Stimulated activated CD4-positive, alpha-beta T cell treated with anti-CD3 and anti-CD28 coated beads, Interleukin-2, amount 100 ng/mL, for 24 hours (primary cell): ENCODE measurements around the gene ALS2.
A peak's percentile ranks its signal among the peaks of the same experiment; 100 is the strongest.
"Not testable (repeated sequence)": the region's sequence is repeated elsewhere in the genome, so short reads cannot be mapped to it uniquely, and the experiment has no call there.

Experiments
- DNase-seq, 2 donors: peaks; one replicate each; pipeline ENCODE4 v3.0.0-alpha.2; 2020

The ALS2 gene

DNA sequence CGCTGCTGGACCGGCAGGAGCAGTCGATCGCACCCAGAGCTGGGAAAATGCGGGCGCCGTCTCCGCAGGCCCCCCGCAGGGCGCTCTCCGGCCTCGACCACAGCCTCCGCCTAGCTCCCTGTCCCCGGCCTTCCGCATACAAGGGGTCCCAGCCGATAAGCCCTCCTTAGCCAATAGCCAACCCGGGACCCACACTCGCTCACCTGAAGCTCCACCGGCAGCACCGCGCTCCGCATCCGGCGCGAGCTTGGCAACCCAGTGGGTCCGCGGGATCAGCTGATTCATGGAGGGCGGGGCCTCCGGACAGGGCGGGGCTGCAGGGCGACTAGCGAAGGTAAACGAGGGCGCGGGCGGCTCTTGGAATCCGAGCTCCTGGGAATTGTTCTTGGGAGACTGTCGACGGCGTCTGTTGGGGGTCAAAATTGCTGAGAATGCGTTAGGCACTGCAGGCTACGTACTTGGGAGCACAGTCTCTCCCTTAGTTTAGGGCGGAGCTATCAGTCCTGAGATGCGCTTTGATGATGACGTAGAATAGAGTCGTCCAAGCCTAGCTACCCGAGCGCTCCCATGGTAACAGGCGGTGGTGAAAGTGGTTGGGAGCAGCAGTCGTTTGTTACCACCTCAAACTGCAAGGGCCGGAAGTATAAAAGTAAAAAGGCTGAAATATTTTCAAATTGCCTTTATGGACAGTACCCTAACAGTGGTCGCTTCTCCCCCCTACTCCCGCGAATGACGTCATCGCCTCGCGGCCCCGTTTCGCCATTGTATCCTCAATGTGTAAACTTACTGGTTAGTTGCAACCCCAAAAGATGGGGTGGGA lies at the start of gene ALS2:
Gene ALS2, minus strand, starts transcription at position 260 of the 820 bp plus-strand sequence. CDS start 12,048 bp downstream, outside the sequence.
- DNase-seq, result peak; percentile 95 to 96

DNA sequence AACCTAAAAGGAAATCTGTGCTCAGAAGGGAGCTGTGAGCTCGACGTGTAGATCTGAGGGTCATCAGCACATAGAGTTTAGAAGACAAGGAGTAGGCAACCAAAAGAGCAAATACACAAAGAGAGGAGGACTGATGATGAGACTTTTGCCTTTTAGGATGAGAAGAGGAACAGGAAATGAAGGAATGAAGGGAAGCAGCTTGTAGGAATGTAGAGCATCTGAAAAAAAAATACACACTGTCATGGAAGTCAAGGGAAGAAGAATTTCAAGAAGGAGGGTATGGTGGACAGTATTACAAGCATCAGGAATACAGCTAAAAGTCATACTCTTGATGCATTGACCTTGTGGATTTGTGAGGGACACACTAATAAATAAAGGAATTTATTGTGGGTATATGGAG lies 47.5 kb upstream of the ALS2 start:
- no peak for DNase-seq

DNA sequence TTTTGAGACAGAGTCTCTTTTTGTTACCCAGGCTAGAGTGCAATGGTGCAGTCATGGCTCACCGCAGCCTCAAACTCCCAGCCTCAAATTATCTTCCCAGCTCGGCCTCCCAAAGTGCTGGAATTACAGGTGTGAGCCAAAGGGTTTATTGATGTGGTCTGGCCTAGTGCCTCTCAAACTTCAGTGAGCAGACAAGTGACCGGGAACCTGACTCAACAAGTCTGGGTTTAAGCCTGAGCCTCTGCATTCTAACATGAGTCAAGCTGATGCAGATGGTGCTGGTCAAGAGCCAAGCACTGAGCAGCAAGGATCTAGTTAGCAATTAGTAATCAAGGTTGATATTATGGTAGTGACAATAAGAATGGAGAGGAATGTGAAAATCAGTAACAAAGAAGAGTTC lies 46.9 kb upstream of the ALS2 start:
- no peak for DNase-seq

DNA sequence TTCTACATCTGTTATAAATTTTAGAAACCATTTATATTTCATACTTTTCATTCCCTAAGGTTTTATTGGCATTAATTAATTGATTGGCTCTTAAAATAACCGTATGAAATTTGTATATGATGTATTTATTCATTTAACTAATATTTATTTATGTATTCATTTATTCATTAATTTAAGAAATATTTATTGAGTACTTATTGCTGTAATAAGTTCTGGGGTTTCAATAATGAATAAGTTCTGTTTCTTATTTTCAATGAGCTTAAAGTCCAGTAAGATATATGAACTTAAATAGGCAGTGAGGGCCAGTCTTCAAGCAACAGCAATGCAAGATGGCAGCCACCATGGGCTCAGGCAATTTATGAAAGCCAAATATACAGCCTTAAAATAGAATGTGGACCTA lies 43.5 kb upstream of the ALS2 start:
- no peak for DNase-seq

DNA sequence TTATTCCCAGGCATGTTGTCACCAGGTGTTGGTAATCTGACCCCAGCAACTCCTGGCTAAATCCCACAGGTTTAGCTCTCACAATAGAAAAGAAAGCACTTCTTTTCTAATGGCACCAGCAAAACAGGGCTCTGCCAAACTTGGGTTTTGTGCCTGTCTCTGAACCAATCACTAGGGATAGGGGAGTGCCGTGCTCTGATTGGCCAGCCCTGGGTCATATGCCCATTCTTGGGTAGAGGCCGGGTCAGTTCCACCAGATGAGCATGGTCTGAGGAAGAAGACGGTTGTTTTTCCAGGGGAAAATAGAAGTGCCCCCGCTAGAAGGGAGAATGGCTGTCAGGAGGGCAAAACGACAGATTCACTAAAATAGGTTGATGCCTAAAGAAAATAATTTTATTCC lies 40.3 kb upstream of the ALS2 start:
- DNase-seq, result no peak

DNA sequence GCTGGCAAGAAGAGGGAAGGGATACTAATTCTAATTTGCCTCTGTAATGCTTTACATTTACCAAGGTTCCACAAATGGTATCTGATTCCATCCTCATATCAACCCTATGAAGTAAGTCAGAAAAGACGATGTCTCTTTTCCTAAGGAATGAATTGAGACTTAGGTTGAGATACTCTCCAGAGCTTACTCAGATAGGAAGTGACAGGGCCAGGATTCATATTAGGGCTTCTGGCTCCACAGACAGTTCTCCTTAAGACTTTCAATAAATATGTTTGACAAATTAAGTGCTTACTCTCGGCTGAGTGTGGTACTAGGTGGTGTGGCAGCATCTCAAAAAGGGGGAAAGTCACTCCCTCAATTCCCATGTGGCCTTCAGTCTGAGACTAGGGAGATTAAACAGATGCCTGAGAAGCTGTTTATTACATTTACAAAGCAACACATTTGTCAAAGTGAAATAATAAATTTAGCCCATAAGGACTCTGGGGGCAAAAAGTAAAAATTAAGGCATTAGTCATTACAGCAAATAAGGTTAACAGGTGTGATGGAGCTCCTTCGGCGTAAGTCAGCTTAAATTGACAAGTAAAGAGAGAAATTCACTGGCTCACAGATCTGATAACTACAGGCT lies 39.8 kb upstream of the ALS2 start:
- DNase-seq, result no peak

DNA sequence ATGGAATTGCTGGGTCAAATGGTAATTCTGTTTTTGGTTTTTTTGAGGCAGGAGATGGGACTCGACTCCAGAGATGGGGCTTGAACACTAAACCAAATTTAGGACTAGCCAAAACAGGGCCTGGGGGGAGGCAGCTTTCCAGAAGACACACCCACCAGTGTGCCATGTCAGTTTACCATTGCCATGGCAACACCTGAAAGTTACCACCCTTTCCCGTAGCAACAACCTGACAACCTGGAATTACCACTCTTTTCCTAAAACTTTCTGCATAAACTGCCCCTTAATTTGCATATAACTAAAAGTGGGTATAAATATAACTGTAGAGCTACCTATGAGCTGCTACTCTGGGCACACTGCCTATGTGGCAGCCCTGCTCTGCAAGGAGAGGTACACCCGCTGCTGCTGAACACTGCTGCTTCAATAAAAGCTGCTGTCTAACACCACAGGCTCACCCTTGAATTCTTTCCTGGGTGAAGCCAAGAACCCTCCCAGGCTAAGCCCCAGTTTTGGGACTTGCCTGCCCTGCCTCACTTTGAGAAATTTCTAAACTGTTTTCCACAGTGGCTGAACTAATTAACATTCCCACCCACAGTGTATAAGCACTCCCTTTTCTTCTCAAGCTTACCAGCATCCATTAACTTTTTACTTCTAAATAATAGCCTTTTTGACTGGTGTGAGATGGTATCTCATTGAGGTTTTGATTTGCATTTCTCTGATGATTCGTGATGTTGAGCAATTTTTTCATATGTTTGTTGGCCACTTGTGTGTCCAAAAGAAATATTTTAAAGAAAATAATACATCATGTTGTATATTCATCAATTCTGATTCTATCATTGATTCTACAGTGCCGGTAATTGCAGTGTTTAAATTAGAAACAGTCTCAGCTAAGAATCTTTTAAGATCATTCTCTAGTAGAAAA lies 36.2 kb upstream of the ALS2 start:
- DNase-seq, result no peak

DNA sequence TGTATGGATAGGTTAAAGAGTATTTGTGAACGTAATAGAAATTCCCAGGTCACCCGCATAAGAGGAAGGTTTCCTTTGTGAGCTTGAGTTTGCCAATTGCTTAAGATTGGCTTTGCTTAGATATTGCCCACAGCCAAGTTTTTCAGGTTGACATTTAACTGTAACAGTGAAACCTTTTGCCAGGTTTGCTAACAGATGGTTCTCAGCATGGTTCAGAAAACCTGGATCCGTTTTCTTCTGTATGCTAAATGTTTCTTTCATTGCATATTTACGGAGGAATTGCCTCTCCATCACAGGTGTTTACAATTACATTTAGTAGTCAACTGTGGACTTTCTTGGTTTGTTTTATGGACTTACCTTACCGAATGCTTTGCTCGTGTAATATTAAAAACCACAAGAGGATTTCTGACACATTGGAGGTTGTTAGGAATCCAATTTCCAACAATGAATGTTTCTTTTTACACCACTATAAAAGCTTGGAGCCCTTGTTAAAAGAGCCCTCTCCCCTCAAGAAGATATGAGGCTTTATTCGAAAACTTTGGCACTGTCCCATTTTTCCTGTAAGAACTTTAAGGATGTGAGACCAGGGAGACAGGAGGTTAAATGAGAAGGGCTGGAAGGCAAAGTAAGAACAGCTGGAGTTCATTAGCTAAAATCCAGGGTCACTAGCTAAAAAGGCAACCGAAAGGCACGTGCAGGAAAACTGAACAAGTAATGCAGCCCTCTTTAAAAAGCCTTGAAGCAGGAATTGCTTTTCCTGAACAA lies 33.4 kb upstream of the ALS2 start:
- no peak for DNase-seq

DNA sequence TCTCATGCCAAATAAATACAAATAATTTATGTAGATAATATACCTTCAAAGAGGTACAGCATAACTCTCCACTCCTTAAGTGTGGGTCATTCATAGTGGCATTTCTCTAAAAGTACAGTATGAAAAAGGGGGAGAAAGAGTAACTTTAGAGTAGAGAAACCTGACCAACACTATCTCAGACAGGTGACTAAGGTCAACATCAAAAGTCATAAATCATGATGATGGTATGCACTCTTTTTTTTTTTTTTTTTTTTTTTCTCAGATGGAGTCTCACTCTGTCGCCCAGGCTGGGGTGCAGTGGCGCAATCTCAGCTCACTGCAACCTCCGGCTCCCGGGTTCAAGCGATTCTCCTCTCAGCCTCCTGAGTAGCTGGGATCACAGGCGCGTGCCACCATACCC lies 29.9 kb upstream of the ALS2 start:
- not testable (repeated sequence) for DNase-seq

DNA sequence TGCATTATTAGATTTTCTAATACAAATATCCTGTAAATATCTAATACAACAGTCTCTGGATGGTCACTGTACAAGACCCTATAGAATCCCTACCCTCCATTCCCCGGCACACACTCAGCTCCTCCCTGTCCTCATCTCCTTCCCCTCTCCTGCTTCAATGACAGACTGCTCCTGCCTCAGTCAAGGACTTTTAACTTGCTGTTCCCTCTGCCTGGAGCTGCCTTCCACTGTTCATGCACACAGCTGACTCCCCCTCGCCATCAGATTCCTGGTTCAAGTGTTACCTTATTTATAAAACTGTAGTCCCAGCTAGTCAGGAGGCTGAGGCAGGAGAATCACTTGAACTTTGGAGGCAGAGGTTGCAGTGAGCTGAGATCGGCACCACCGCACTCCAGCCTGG lies 28.9 kb upstream of the ALS2 start:
- no peak for DNase-seq

DNA sequence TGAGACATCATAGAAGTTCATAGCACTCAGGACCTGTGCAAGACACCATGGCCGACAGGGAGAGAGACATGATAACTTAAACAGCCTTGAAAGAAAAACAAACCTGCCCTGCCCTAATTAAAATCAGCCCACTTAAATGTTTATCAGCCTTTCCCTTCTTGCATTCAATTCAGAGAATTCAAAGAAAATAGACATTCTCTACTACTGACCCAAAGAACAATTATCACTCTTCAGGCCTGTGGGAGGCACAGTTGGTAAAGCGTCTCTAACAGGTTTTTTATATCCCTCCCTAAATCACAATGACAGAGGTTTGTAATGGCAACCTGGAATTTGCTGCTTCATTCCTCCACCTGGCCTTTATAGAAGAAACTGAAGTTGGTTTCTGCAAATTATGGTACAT lies 27.3 kb upstream of the ALS2 start:
- no peak for DNase-seq

DNA sequence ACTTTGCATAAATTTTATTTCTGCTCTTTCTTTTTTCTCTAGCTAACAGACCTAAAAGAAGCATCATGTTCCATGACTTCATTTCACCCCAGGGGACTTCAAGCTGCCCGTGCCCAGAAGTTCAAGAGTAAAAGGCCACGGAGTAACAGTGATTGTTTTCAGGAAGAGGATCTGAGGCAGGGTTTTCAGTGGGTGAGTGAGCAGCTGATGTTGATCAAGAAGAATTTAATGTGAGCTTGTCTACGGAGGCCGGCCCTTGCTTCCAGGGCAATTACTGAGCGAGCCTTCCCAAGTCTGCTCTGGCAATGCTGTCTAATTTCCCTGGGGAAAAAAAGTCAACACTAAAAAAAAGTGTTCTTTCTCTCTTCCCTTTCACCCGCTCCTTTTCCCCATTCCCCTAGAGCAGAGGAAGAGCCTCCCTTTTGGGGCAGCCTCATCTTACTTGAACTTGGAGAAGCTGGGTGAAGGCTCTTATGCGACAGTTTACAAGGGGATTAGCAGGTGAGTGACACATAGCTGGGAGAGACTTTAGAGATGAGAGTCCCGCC lies 26.8 kb upstream of the ALS2 start:
- no peak for DNase-seq

DNA sequence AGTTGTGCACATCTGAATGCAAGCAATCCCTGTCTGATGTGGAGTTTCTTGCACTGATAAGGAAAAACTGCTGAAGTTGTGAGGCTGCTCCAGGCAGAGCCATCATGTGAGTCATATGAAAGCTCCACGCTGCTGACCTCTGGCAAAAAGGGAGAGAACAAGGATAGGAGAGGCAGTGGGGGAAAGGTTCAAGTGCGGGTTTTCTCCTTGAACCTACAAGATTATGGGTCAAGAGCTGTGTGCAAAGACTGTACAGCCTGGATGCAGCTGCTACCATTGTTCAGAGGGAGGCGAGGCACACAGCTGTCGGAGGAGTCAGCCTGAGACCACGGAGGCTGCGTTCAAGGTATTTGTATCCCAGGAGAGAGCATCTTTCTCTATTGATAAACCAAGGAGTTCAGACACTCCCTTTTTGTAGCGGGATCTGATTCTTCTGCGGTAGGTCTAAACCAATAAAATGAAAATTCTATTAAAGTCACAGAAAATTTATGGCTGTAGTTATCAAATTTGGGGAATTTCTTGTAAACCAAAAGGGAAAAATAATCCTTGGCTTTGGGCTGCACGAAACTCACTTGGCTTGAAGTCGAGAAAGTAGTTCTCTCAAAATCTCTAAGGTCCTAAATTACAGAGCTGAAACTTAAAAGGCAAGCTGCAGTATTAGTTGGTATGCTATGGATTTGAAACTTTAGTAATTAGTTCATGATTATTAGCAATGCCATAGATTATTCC lies 25.9 kb upstream of the ALS2 start, which contains the start of gene CDK15:
Gene CDK15, plus strand, starts transcription at position 96 of the 729 bp plus-strand sequence. Its CDS starts 128 bp downstream, at position 224.
- DNase-seq, result no peak

DNA sequence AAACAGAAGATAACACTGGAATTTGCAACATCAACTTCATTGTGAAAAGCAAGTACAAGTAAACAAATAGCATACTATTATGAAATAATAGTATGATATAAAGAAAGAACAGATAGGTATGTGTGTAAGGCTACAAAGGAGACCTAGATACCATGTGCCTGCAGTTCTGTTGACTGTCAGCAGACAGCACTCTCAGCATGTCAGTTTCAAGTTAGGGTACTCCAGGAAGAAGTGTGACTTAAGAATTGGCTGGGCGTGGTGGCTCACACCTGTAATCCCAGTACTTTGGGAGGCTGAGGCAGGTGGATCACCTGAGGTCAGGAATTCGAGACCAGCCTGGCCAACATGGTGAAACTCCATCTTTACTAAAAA lies 18.2 kb upstream of the ALS2 start:
- not testable (repeated sequence) for DNase-seq

DNA sequence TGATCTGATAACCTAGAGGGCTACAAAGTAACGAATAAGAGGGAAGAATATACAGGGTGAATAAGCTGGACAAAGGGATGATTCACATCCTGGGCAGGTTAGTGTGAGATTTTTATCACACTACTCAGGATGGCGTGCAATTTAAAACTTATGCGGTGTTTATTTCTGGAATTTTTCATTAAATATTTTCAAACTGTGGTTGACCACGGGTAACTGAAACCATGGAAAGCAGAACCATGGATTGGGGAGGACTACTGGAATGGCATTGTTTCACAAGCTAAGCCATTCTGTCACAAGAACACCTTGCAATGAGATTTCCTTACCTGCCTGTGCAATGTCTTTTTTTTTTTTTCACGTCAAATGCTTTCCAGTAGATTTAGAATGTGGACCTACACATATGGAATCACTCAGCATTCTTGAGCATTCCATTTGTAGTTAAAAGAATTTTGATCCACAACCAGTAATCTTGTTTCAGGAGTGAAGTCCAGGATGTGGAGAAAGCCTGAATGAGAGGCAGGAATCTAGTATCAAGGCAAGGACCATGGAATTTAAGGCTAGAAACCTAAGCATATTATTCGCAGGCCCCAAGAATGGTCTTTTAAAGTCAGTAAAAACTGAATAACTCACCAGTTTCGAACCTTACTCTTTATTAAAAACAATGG lies 17.6 kb upstream of the ALS2 start:
- DNase-seq, result no peak

DNA sequence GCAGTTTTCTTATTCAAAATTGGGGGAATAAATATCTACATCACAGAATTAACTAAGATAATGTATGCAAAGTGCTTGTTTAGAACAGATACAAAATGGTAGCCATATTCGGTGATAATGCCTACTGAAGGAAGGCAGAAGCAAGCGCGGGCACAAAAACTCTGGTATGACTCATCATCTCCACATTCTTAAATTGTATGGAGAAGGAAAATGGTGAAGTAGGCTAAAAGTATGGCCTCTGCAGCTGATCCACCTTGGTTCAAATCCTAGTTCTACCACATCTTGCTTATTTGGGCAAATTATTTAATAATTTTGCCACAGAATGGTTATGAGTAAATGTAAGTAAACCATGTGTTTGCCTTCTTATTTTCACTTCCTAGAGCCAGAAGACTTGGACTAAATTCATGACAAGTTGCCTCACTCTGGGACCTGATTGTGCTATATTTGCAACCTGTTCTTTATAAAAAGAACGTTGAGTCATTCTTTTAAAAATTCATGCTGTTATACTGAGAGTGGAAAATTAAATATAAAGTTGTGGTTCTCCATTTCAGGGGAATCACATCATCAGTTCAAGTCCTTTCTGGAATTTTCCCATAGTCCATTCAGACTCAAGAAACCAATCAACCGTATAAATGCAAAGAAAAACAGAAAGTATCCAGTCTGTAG lies 16.6 kb upstream of the ALS2 start:
- DNase-seq, result no peak

DNA sequence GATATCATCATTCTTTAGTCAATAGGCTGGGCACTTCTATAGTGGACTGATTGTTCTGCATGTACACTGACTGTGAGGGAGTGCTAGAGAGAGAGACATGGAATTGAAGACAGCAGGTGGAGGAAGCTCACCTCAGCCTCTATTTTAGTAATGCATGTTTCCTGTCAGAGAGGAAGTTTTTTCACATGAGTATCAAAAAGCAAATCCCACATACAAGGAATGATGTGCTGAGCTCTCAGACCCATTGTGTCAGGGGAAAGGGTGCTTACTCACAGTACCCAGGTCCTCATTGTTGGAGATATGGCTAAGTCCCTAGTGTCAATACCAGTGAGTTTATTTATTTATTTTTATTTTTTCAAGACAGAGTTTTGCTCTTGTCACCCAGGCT lies 15.7 kb upstream of the ALS2 start:
- no peak for DNase-seq

DNA sequence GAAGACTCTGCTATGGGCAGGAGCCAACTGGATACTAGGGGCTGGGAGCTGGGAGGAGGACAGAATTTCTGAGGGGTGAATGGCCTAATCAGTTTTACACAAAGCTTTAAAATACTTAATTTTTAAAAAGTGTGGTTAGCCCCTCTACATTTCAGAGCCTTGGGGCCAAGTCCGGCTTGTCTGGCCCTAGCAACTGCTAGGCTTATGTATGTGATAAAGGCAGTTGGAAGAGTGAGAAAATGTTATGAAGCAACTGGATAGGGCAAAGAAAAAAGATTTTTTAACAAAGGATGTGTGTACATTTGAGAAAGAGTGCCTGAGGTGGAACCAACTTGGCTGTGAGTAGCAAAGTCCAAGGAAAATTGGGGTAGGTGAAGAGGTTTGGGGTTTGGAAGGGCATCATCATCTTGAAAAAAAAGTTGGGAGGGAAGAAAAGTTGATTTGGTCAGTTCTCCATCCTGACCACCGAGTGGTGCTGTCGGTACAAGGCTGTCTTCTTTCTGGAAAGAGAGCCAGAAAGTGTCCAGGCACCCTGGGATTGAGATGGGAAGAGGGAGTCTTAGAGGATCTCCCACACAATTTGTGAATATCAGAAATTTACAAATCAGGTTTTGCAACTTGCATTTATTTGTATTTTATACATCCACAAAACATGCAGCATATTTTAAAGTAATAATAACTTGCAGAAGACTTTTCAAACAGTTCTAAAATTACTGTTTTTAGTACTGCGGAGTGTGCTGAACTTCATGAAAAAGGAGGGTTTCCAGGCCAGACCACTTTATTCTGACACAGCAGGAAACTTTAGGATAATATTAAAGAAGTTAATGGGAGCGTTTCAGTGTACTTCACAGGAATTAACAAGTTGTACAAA lies 15.1 kb upstream of the ALS2 start:
- DNase-seq, result no peak

DNA sequence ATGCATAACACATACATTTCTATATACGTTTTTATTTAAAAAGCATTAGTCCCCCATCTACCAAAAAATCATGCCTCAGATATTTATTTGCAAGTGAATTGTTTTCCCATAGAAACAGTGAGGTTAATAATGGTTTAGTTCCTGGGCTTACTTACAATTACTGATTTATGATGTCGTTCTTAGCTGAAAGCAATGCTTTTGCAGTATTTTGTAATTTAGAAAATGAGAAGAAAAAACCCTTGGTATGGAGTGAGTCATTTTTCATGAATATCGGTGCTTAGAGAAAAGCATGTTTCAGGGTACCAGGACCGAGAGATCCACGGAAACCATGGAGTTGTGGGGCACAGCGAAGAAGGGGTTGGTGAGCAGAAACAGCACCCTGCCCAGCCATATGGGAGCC lies 13.6 kb upstream of the ALS2 start:
- DNase-seq, result no peak

DNA sequence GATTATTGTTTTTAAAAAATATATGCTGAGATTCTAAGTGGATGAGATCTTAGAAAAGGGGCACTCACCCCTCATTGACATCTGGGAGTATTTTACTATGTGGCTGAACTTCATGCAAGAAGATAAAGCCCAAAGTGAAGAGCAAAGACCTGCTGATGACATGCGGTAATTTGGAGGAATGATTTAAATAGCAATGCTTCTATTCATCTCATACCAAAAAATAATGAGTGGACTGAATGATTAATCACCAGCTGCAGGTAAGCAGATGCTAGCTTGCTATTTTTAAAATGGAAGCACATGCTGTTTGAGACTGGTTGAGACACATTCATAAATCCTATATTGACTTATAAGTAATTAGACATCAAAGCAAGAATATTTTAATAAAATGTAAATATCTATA lies 12.9 kb upstream of the ALS2 start:
- no peak for DNase-seq
